ENCODE results near the gene MAD1L1. TPM values are rescaled to one million over a fixed set of nuclear protein-coding genes. Genes with fewer than 3 reads are reported as not detected.

MAD1L1 gene
- total and polyA plus RNA-seq, 2 of the 8 experiments (the other 6 are each of a cell fraction or from before 2014, with no cell fraction given) = 40.4 to 44.6 TPM

DNA sequence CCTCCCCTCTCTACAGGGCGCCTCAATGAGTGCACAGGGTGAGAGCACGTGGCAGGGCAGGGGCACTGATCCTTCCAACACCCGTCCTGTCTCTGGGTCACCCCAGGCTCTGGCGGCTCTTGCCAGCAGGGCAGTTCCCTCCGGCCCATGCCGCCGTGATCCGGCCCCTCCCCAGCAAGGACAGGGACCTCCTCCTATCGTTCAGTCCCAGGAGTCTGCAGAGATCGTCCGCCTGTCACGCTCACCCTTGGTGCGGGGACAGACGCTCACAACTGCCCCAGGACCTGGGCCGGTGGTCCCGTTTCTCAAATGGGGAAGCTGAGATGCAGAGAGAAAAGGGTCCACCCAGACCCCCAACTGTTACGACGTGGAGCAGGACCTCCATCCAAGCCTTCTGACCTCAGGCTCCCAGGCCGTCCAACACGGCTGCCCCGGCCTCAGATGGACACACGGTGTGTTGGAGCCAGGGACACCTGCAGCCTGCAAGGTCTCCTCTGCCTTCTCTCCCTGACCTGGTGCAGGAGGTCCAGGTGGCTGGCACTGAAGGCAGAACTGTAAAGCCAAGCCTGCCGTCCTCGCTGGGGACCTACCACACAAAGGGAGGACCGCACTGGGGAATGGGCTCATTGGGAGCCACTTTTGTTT lies 313.7 kb downstream of the MAD1L1 start (continued):
- TF ChIP-seq, protein P1, sequence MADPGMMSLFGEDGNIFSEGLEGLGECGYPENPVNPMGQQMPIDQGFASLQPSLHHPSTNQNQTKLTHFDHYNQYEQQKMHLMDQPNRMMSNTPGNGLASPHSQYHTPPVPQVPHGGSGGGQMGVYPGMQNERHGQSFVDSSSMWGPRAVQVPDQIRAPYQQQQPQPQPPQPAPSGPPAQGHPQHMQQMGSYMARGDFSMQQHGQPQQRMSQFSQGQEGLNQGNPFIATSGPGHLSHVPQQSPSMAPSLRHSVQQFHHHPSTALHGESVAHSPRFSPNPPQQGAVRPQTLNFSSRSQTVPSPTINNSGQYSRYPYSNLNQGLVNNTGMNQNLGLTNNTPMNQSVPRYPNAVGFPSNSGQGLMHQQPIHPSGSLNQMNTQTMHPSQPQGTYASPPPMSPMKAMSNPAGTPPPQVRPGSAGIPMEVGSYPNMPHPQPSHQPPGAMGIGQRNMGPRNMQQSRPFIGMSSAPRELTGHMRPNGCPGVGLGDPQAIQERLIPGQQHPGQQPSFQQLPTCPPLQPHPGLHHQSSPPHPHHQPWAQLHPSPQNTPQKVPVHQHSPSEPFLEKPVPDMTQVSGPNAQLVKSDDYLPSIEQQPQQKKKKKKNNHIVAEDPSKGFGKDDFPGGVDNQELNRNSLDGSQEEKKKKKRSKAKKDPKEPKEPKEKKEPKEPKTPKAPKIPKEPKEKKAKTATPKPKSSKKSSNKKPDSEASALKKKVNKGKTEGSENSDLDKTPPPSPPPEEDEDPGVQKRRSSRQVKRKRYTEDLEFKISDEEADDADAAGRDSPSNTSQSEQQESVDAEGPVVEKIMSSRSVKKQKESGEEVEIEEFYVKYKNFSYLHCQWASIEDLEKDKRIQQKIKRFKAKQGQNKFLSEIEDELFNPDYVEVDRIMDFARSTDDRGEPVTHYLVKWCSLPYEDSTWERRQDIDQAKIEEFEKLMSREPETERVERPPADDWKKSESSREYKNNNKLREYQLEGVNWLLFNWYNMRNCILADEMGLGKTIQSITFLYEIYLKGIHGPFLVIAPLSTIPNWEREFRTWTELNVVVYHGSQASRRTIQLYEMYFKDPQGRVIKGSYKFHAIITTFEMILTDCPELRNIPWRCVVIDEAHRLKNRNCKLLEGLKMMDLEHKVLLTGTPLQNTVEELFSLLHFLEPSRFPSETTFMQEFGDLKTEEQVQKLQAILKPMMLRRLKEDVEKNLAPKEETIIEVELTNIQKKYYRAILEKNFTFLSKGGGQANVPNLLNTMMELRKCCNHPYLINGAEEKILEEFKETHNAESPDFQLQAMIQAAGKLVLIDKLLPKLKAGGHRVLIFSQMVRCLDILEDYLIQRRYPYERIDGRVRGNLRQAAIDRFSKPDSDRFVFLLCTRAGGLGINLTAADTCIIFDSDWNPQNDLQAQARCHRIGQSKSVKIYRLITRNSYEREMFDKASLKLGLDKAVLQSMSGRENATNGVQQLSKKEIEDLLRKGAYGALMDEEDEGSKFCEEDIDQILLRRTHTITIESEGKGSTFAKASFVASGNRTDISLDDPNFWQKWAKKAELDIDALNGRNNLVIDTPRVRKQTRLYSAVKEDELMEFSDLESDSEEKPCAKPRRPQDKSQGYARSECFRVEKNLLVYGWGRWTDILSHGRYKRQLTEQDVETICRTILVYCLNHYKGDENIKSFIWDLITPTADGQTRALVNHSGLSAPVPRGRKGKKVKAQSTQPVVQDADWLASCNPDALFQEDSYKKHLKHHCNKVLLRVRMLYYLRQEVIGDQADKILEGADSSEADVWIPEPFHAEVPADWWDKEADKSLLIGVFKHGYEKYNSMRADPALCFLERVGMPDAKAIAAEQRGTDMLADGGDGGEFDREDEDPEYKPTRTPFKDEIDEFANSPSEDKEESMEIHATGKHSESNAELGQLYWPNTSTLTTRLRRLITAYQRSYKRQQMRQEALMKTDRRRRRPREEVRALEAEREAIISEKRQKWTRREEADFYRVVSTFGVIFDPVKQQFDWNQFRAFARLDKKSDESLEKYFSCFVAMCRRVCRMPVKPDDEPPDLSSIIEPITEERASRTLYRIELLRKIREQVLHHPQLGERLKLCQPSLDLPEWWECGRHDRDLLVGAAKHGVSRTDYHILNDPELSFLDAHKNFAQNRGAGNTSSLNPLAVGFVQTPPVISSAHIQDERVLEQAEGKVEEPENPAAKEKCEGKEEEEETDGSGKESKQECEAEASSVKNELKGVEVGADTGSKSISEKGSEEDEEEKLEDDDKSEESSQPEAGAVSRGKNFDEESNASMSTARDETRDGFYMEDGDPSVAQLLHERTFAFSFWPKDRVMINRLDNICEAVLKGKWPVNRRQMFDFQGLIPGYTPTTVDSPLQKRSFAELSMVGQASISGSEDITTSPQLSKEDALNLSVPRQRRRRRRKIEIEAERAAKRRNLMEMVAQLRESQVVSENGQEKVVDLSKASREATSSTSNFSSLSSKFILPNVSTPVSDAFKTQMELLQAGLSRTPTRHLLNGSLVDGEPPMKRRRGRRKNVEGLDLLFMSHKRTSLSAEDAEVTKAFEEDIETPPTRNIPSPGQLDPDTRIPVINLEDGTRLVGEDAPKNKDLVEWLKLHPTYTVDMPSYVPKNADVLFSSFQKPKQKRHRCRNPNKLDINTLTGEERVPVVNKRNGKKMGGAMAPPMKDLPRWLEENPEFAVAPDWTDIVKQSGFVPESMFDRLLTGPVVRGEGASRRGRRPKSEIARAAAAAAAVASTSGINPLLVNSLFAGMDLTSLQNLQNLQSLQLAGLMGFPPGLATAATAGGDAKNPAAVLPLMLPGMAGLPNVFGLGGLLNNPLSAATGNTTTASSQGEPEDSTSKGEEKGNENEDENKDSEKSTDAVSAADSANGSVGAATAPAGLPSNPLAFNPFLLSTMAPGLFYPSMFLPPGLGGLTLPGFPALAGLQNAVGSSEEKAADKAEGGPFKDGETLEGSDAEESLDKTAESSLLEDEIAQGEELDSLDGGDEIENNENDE (IDR thresholded peaks at IDR 0.05; ENCODE audit: insufficient replicate concordance, low read length) = no peak
- TF ChIP-seq RBBP5 (IDR thresholded peaks at IDR 0.05; ENCODE audit: borderline replicate concordance, low read depth, low read length) (no peak), SIX5 (IDR thresholded peaks at IDR 0.05; ENCODE audit: low read depth, low read length) (no peak)
- TF ChIP-seq, protein P2, sequence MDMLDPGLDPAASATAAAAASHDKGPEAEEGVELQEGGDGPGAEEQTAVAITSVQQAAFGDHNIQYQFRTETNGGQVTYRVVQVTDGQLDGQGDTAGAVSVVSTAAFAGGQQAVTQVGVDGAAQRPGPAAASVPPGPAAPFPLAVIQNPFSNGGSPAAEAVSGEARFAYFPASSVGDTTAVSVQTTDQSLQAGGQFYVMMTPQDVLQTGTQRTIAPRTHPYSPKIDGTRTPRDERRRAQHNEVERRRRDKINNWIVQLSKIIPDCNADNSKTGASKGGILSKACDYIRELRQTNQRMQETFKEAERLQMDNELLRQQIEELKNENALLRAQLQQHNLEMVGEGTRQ (IDR thresholded peaks at IDR 0.05; ENCODE audit: low read length) = no peak
